Colonic mucosa (tissue), 4 donors: Measurements from ENCODE around the gene MFSD6. TPM values are rescaled to one million over a fixed set of nuclear protein-coding genes. Genes with fewer than 3 reads are reported as not detected.

Experiments
- DNase-seq: peaks from one replicate; pipeline ENCODE4 v3.0.0-alpha.2; 2020
- H3K27ac ChIP-seq: fragments of 200-600 bp; one replicate; pipeline ENCODE4 v1.8.0; 2021
- H3K27me3 ChIP-seq: fragments of 200-600 bp; one replicate; pipeline ENCODE4 v1.8.0; 2021
- H3K36me3 ChIP-seq: fragments of 200-600 bp; one replicate; pipeline ENCODE4 v1.8.0; 2021
- H3K4me1 ChIP-seq: fragments of 200-600 bp; one replicate; pipeline ENCODE4 v1.8.0; 2021; ENCODE audit warnings: mild to moderate bottlenecking
- H3K4me3 ChIP-seq: fragments of 200-600 bp; one replicate; pipeline ENCODE4 v1.8.0; 2021
- H3K9ac ChIP-seq, 2 donors: one replicate each; pipeline ENCODE4 v1.7.0; 2013; ENCODE audit warnings: control low read depth in 2 of 2, low read depth in 2 of 2, low read length in 2 of 2
- H3K9me3 ChIP-seq: fragments of 200-600 bp; one replicate; pipeline ENCODE4 v1.8.0; 2021
- CTCF ChIP-seq: fragments of 200-600 bp; IDR thresholded peaks from one replicate; pipeline ENCODE4 v1.8.0; 2022; ENCODE audit warnings: antibody characterized with exemption, mild to moderate bottlenecking
- intact Hi-C: fragments of 100-400 bp; cut with DNase I; formaldehyde crosslinking; loops from one replicate; pipeline ENCODE4 v1.14.1; 2022
- total RNA-seq, 2 donors: library from RNA; stranded (reverse); fragmentation: NEBNext Ultra II Directional in 1 of 2; extraction: Animal tissue kit (Norgen Biotek cat#: 25700) in 1 of 2; gene quantifications; one replicate each; pipeline ENCODE4 v1.2.1, GENCODE V29; 2021
- donor health status: healthy.
- donor health status: DM: no; HTN: no; CAD: no.
- donor health status: DM: no; HTN: no; CAD: no.

The MFSD6 gene
- total RNA-seq, 2 donors from 2014 or later = 60.9 to 83.3 TPM

GRCh38 chr2:190460487-190460886, 52.3 kb downstream of the MFSD6 start:
- Histone ChIP-seq H3K9ac (no peak overlapping the region), H3K36me3 (no peaks in the 10 kb centered on the region), H3K27ac (no peak overlapping the region), H3K4me3 (no peak overlapping the region), H3K4me1 (no peaks in the 10 kb centered on the region), H3K9me3 (no peaks in the 10 kb centered on the region), H3K27me3 (no peaks in the 10 kb centered on the region)
- intact Hi-C loops = no loop called here
- DNase-seq = no peak
- TF ChIP-seq CTCF = no peak

- Histone ChIP-seq H3K27ac (no peak overlapping the region), H3K4me1 (peaks cover 2% of the 10 kb centered on the region), H3K27me3 (no peaks in the 10 kb centered on the region), H3K9me3 (no peaks in the 10 kb centered on the region), H3K36me3 (no peaks in the 10 kb centered on the region), H3K4me3 (no peak overlapping the region), H3K9ac (no peak overlapping the region)
- DNase-seq = no peak
- intact Hi-C loops = no loop called here
- TF ChIP-seq CTCF = no peak
Observed at GRCh38 chr2:190462181-190462580, 54.0 kb downstream of the MFSD6 start.

- no peak overlapping the region for H3K9ac ChIP-seq
- peaks cover 6% of the 10 kb centered on the region for H3K4me1 ChIP-seq
- no peak for DNase-seq
- no peak overlapping the region for H3K4me3 ChIP-seq
- no peak overlapping the region for H3K27ac ChIP-seq
- no peaks in the 10 kb centered on the region for H3K36me3 ChIP-seq
- H3K27me3 ChIP-seq = no peaks in the 10 kb centered on the region
- intact Hi-C loops = no loop called here
- H3K9me3 ChIP-seq = no peaks in the 10 kb centered on the region
- no peak for TF ChIP-seq CTCF
Observed at GRCh38 chr2:190462611-190463010, 54.5 kb downstream of the MFSD6 start.

GRCh38 chr2:190465060-190465459, 56.9 kb downstream of the MFSD6 start:
- no peaks in the 10 kb centered on the region for H3K27me3 ChIP-seq
- no peaks in the 10 kb centered on the region for H3K9me3 ChIP-seq
- intact Hi-C loops = no loop called here
- H3K9ac ChIP-seq = no peak overlapping the region
- H3K36me3 ChIP-seq = no peaks in the 10 kb centered on the region
- H3K4me1 ChIP-seq = peaks cover 18% of the 10 kb centered on the region
- no peak overlapping the region for H3K4me3 ChIP-seq
- no peak for DNase-seq
- no peak overlapping the region for H3K27ac ChIP-seq
- no peak for TF ChIP-seq CTCF

- peak overlapping the region; percentile 4 for H3K27ac ChIP-seq
- no peak overlapping the region for H3K4me3 ChIP-seq
- no peak overlapping the region for H3K9ac ChIP-seq
- no peak for DNase-seq
- intact Hi-C loops = no loop called here
- H3K4me1 ChIP-seq = peaks cover 23% of the 10 kb centered on the region
- H3K36me3 ChIP-seq = no peaks in the 10 kb centered on the region
- no peaks in the 10 kb centered on the region for H3K9me3 ChIP-seq
- TF ChIP-seq CTCF = no peak
- no peaks in the 10 kb centered on the region for H3K27me3 ChIP-seq
Observed at GRCh38 chr2:190466819-190467446, 58.8 kb downstream of the MFSD6 start.
